ENCODE results near the gene ZNF335. TPM values are rescaled to one million over a fixed set of nuclear protein-coding genes. Genes with fewer than 3 reads are reported as not detected.

ZNF335 gene
- total and polyA plus RNA-seq, 2 of the 8 experiments (the other 6 are each of a cell fraction or from before 2014, with no cell fraction given): 12.4 to 14.6 TPM

- H3K27me3 ChIP-seq (replicated peaks in 1 of 4; ENCODE audit: control insufficient read depth in 3 of 4, extremely low read depth in 1 of 4, insufficient read depth in 3 of 4, low read length in 3 of 4): no peaks in the 10 kb centered on the region
- H2BK20ac ChIP-seq (ENCODE audit: low read length): 0 out of 2 replicates have a peak overlapping the region, but pooled peaks have one; percentile 27
- H2BK12ac ChIP-seq (ENCODE audit: low read depth, low read length): no peak overlapping the region
- H3K4ac ChIP-seq (replicated peaks; ENCODE audit: insufficient read length, low read depth, low read length): no peak overlapping the region
- peak overlapping the region; percentile 90 to 97 for H3K4me2 ChIP-seq (ENCODE audit: insufficient read depth in 1 of 2, low read depth in 2 of 2, low read length in 2 of 2)
- 0 out of 4 replicates have a peak, but pooled peaks cover 0 to 3% of the 10 kb centered on the region in 2 experiments for H3K79me2 ChIP-seq (ENCODE audit: control insufficient read depth in 1 of 2, insufficient read depth in 2 of 2, low read length in 2 of 2)
- TF ChIP-seq KDM1A (IDR thresholded peaks at IDR 0.05; ENCODE audit: borderline replicate concordance, low read length): peak; percentile 93
- no peak for TF ChIP-seq PHF8 (conservative IDR thresholded peaks at IDR 0.05; ENCODE audit: low read depth, low read length)
- CTCF ChIA-PET (ENCODE audit: partially characterized antibody): interaction anchor here (0.7 to 1.5 kb wide), 2 partner anchors 12 to 31 kb away, joined by 3 to 4 read pairs; partner anchors contain the start of gene ZSWIM1
- no peak overlapping the region for H3K56ac ChIP-seq (replicated peaks; ENCODE audit: insufficient read length, low read depth, low read length)
- POLR2A ChIA-PET (ENCODE audit: partially characterized antibody): interaction anchor here (0.7 to 9.2 kb wide), 12 partner anchors 8 to 335 kb away, joined by 3 to 172 read pairs (median 17); partner anchors contain the start of genes CTSA, NEURL2, PCIF1 and ZSWIM1
- peaks cover 2 to 9% of the 10 kb centered on the region in 2 experiments for H4K20me1 ChIP-seq (replicated peaks in 1 of 2; ENCODE audit: control insufficient read depth in 1 of 2, insufficient read depth in 2 of 2, low read length in 2 of 2)
- no peak overlapping the region for H3K27ac ChIP-seq (ENCODE audit: low read depth, low read length)
- peak overlapping the region in 1 of 4 experiments; percentile 16; a peak in 1 of 7 replicates for H3K9ac ChIP-seq (replicated peaks in 1 of 4; ENCODE audit: extremely low read depth in 1 of 4, low read depth in 3 of 4, low read length in 3 of 4)
- peak overlapping the region; percentile 8; the same call in 1 of the 2 replicates for H2BK15ac ChIP-seq (ENCODE audit: low read length)
- DNase-seq (ENCODE audit: low read depth in 1 of 2, low spot score in 2 of 2) (no peak), FAIRE-seq (no peak)
- no peaks in the 10 kb centered on the region; the same call in 1 of the 2 replicates for H3K79me1 ChIP-seq (ENCODE audit: low read depth, low read length)
- no peak overlapping the region for H3K14ac ChIP-seq (ENCODE audit: insufficient read length)
- peaks cover 11% of the 10 kb centered on the region; the same call in 1 of the 2 replicates for H3K23me2 ChIP-seq (ENCODE audit: low read depth, low read length)
- no peak overlapping the region for H4K91ac ChIP-seq (replicated peaks; ENCODE audit: insufficient read length, low read length)
- H3K36me3 ChIP-seq (ENCODE audit: control insufficient read depth in 2 of 4, insufficient read depth in 4 of 4, low read length in 3 of 4): peaks cover 4 to 18% (median 12%) of the 10 kb centered on the region in 4 experiments; a peak in 6 of 8 replicates
- H4K8ac ChIP-seq (ENCODE audit: extremely low read depth, insufficient read depth, low read length): no peak overlapping the region
- H4K5ac ChIP-seq (ENCODE audit: insufficient read length, low read depth, low read length): no peak overlapping the region
- no peak overlapping the region for H2BK120ac ChIP-seq (replicated peaks; ENCODE audit: low read depth, low read length)
- H2AFZ ChIP-seq (ENCODE audit: low read length): 0 out of 2 replicates have a peak overlapping the region, but pooled peaks have one; percentile 4
- H3K4me1 ChIP-seq (replicated peaks in 1 of 4; ENCODE audit: control insufficient read depth in 3 of 4, insufficient read depth in 4 of 4, low read length in 3 of 4): peaks cover 0 to 2% (median 0%) of the 10 kb centered on the region in 4 experiments; a peak in 3 of 7 replicates
- H2AK5ac ChIP-seq (ENCODE audit: low read depth, low read length): no peak overlapping the region
- H3K23ac ChIP-seq (ENCODE audit: insufficient read length): no peak overlapping the region
- no peaks in the 10 kb centered on the region for H3K9me3 ChIP-seq (ENCODE audit: insufficient read depth in 2 of 2, low read depth in 1 of 2, low read length in 1 of 2)
- H3K18ac ChIP-seq (ENCODE audit: extremely low read depth, low read length): no peak overlapping the region; the same call in 1 of the 2 replicates
- 27% methylated on average over 4 of the region's 4 CpGs; no CpG with 5 or more reads in 1 of the 2 experiments for WGBS, 2 experiments (ENCODE audit: extremely low coverage in 1 of 2, insufficient coverage in 1 of 2, insufficient read length in 1 of 2, insufficient replicate concordance in 2 of 2, low coverage in 1 of 2, low lambda C conversion rate in 2 of 2, missing lambda C conversion rate in 1 of 2)
- no peak overlapping the region for H2BK5ac ChIP-seq (ENCODE audit: low read depth, low read length)
- H3K4me3 ChIP-seq (ENCODE audit: extremely low read depth in 1 of 4, insufficient read depth in 2 of 4, low read depth in 3 of 4, low read length in 4 of 4): peak overlapping the region; percentile 52 to 81 (median 70)
These were observed 59.7 kb downstream of the ZNF335 start for GRCh38 chr20:45912344-45912682.

Data from H1 (cell line).